GM21786 (cell line): ENCODE results near the gene JADE1.

Experiments used
- ATAC-seq: cut with Tn5 transposase; IDR thresholded peaks from one replicate; pipeline ENCODE4 v1.9.1; 2021; ENCODE audit not compliant: unreplicated experiment

Gene JADE1

GRCh38 chr4:128840711-128841318 lies 31.3 kb downstream of the JADE1 start:
- ATAC-seq, result no peak

GRCh38 chr4:128841402-128841801 lies 31.9 kb downstream of the JADE1 start:
- no peak for ATAC-seq

GRCh38 chr4:128844931-128845330 lies 35.4 kb downstream of the JADE1 start:
- no peak for ATAC-seq

GRCh38 chr4:128846063-128846462 lies 36.6 kb downstream of the JADE1 start:
- ATAC-seq, result no peak

- no peak for ATAC-seq
These were observed 37.7 kb downstream of the JADE1 start for GRCh38 chr4:128847082-128847724.

DNA sequence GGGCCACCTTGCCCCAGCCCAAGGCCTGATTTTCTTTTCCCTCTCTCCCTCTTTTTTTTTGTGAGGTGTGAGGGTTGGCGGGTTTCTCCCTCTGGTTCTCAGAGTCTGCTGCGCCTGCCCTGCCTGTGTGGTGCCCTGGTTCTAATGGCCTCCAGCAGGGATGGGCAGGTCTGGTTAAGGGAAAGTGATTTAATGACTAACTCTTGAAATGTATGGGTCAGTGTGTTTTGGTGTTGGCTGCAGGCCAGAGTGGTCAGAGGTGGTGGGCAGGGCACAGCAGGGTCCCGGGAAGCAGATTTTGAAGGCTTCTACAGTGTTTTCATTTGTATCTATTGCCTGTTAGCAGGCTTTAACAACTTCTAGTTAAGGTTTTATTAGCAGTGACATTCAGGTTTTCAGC lies 39.0 kb downstream of the JADE1 start:
- ATAC-seq, result no peak

- no peak for ATAC-seq
These were observed 40.8 kb downstream of the JADE1 start for GRCh38 chr4:128850252-128850651.

- ATAC-seq, result no peak
These were observed 44.2 kb downstream of the JADE1 start for GRCh38 chr4:128853741-128854140.

GRCh38 chr4:128854433-128854832 lies 44.9 kb downstream of the JADE1 start:
- ATAC-seq, result peak; percentile 93

DNA sequence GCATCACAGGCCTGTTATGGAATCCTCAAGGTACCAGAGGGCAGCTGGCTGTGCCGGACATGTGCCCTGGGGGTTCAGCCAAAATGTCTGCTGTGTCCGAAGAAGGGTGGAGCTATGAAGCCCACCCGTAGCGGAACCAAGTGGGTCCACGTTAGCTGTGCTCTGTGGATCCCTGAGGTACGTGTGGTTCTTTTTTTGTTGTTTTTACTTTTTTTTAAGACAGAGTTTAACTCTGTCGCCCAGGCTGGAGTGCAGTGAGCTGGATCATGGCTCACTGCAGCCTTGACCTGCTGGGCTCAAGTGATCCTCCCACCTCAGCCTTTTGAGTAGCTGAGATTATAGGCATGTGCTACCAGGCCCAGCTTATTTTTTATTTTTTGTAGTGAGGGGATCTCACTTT lies 46.1 kb downstream of the JADE1 start:
- ATAC-seq, result no peak

DNA sequence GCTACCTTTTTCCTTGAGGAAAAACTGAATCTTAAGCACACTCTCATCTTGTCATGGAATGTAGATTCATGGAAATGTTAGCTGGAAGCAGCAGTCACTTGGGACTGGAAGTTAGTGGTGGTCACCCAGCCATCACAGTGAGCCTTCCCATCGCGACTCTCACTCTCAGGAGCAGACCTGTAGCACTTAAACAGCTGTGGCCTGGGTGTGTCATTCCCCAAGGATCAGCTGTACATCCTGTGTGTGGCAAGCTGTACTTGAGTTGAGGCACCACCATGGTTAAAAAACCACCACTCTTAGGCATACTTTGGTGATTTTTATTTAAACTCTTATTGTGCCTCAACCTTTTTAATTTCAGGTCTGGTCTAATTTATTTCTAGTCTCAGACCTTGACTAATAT lies 46.7 kb downstream of the JADE1 start:
- ATAC-seq, result no peak

DNA sequence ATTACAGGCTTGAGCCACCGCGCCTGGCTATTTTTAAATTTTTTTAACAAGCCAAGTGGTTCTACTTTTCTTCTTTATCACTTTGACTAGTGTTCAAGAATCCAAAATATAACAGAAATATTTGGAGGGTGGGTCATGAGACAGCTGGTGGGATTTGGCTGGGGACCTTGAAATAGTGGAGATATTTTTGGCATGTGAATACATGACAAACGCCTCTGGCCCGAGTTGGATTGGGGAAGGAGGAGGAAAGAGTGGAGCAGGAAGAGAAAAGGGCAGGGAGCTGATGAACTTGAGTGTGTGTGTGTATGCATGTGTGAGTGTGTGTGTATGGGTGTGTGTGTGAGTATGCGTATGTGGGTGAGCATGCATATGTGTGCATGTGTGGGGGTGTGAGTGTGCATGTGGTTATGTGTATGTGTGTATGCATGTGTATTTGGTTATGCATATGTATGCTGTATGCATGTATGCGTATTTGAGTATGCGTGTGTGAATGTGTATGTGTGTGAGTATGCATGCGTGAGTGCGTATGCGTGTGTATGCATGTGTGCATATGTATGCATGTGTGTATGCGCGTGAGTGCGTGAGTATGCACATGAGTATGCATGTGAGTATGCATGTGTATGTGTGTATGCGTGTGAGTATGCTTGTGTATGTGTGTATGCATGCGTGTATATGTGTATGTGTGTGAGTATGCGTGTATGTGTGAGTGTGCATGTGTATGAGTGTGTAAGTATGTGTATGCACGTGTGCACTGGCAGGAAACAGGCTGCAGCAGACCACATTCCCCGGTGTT lies 49.6 kb downstream of the JADE1 start:
- ATAC-seq, result no peak

- no peak for ATAC-seq
These were observed 50.6 kb downstream of the JADE1 start for GRCh38 chr4:128859887-128860677.

DNA sequence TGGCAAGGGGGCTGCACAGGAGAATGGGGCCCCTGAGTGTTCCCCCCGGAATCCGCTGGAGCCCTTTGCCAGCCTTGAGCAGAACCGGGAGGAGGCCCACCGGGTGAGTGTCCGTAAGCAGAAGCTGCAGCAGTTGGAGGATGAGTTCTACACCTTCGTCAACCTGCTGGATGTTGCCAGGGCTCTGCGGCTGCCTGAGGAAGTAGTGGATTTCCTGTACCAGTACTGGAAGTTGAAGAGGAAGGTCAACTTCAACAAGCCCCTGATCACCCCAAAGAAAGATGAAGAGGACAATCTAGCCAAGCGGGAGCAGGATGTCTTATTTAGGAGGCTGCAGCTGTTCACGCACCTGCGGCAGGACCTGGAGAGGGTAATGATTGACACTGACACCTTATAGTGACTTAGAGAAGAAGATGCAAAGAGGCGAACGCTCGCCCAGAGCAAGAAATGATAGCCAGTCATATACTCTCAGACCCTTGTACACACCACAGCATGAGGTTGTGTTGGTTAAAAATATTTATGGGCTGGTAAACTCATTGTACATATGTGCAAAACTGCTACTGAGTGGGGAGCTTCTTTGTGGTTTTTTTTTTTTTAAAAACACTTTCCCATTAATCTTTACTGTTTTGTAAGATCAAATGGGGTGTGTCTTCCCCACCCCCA lies 52.5 kb downstream of the JADE1 start:
- peak; percentile 29 for ATAC-seq

- peak; percentile 58 for ATAC-seq
These were observed 53.3 kb downstream of the JADE1 start for GRCh38 chr4:128862608-128863311.

- no peak for ATAC-seq
These were observed 54.0 kb downstream of the JADE1 start for GRCh38 chr4:128863312-128864075.

- no peak for ATAC-seq
These were observed 55.6 kb downstream of the JADE1 start for GRCh38 chr4:128865132-128865531.

DNA sequence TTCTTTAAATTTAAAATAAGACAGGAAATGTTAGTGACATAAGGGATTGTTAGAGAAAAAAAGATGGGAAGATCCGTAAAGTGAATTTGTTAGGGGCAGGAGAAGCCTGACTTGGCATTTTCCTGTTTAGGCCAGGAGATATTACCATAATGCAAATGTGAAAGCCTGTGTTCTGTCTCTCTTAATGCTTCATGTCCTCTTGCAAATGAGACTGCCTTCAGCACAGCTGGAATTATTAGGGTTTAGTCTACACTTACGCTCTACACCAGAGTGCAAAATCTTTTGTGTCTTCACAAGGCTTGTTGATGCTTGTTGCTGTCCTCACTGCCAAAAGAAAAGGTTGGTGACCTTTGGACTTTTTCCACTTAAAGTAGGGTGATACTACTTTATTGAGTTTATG lies 56.8 kb downstream of the JADE1 start:
- no peak for ATAC-seq

- ATAC-seq, result no peak
These were observed 57.2 kb downstream of the JADE1 start for GRCh38 chr4:128866691-128867090.

DNA sequence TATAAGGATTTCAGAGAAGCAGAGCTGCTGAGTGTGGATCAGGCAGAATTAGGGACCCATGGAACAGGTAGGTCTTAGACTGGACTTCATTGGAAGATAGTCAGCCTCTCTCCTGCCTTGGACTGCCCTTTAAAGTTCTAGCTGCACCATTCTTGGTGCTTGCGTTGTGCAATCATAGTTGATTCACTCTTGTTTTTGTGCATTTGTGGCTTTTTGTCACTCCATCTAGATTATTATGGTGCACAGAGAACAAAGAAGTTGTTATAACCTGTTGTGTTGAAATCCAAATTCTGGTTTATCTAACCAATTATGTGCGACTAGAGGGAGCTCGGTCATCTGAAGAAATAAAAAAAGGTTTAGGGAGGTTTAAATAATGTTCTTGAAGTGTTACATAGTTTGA lies 59.3 kb downstream of the JADE1 start:
- no peak for ATAC-seq
